HG02571 (cell line): Measurements from ENCODE around the gene MYO7A.

Experiments
- ATAC-seq: cut with Tn5 transposase; IDR thresholded peaks from one replicate; pipeline ENCODE4 v1.9.1; 2021; ENCODE audit warnings: mild to moderate bottlenecking, moderate library complexity; ENCODE audit not compliant: unreplicated experiment

MYO7A gene

DNA sequence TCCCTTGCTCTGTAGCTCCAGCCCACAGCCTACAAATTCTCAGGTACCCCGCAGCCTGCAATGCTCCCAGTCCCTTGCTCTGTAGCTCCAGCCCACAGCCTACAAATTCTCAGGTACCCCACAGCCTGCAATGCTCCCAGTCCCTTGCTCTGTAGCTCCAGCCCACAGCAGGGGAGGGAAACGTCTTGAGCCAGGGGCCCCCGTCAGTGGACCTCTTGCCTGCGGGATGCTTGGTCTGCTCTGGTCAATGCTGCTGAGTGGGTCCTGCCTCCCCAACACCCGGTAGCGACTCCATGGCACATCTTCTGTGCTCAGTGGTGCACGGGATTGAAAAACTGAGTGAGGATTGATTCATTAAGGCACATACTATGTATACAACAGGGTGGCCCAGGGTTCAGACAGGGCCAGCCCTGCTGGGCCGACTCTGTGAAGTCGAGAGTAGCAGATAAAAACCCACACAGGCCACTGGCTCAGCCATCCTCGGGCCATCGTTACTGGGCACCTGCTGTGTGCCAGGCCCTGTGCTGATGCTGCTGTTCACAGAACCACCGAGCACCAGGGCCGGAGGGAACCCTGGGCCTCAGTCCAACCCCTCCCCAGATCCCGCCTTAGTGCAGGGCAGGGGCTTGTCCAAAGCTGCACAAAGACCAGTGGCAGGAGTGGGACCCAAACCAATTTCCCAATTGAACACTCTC is 69.7 kb downstream of the MYO7A start:
- ATAC-seq: no peak

DNA sequence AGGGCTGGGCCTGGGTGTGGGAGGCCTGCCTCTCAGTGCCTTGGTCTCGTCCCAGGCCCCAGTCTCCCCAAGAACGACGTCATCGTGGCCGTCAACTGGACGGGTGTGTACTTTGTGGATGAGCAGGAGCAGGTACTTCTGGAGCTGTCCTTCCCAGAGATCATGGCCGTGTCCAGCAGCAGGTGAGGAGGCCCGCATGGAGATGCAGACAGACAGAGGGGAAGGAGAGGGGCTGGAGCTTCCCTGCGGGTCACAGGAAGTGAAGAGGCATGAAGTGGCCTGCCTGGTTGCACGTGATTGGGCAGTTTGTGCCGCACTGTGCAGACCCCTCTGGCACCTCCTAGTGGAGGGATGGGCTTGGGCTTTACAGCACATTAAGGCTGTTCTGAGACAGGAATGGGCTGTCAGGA is 70.4 kb downstream of the MYO7A start:
- no peak for ATAC-seq

- no peak for ATAC-seq
Measured at GRCh38 chr11:77199137-77199745, 71.2 kb downstream of the MYO7A start.

- no peak for ATAC-seq
Measured at GRCh38 chr11:77200351-77201268, 72.6 kb downstream of the MYO7A start.

DNA sequence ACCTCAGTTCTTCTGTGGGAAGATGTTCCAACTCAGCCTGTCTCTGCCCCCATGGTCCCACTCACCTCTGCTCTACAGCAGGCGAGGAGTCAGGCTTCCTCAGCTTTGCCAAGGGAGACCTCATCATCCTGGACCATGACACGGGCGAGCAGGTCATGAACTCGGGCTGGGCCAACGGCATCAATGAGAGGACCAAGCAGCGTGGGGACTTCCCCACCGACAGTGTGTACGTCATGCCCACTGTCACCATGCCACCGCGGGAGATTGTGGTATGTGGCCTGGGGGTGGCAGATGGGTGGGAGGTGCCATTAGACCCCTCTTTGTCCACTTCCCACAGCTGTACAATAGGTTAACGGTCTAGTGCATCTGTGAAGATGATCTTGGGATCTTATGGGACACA is 73.3 kb downstream of the MYO7A start:
- no peak for ATAC-seq

DNA sequence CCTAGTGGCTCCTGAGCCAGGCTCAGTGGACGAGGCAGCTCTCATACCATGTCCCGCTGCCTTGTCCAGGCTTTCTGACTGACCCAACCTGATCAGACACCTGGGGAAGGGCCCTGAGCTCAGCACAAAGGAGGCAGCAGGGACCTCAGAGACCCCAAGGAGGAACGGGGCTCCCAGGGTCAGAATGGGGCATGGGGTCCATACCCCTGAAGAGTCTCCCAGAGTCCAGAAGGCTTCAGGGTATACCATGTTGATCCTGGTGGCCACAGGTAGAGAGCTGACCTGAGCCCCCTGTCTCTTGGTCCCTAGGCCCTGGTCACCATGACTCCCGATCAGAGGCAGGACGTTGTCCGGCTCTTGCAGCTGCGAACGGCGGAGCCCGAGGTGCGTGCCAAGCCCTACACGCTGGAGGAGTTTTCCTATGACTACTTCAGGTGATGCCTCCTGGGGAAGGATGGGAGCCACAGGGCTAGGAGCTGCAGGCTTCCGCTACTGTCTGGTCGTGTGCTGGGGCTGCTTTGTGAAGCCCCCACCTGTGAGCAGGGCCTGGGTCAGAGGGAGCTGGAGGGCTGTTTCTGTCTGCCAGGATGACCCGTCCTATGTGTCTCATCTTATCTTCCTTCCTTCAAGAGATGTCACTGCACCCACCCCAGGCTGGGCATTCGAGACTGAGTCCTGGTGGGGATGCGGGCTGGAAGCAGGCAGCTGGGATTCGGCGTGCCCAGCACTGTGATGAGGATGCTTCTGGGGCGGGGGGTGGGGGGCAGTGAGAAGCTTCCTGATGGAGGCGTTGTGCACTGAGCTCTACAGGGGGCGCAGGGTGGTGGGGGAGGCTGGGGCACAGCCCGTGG is 74.2 kb downstream of the MYO7A start:
- no peak for ATAC-seq

GRCh38 chr11:77202941-77203900 is 75.2 kb downstream of the MYO7A start:
- no peak for ATAC-seq

DNA sequence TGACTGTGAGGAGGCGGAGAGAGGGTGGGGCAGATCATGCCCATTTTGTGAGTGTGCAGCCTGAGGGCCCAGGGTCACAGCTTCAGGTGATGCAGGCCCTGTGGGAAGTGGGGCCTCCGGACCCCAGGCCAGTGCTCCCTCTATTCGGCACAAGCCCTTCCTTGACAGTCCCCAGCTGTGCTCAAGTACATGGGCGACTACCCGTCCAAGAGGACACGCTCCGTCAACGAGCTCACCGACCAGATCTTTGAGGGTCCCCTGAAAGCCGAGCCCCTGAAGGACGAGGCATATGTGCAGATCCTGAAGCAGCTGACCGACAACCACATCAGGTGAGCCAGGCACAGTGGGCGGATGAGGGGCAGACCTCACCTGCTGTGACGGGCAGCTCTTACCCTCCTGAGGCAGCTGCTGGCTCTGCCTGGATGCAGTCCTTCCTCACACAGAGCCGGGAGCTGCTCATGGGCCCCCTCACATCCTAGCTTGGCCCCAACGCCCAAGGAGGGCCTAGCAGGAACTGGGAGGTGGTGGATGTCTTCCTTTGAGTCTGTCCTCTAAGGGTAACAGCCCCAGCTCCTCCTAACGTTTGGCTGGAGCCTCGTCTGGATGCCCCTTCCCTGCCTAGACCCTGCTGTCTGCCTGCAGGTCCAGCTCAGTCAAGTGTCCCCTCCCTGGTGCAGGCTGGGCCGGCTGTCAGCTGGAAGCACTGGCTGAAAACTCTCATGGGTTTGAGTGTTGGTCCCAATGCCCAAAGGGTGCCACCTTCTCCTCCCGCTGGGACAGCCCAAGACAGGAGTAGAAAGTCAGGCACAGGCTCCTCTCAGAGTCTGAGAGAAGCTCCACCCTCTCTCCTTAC is 76.1 kb downstream of the MYO7A start:
- no peak for ATAC-seq

DNA sequence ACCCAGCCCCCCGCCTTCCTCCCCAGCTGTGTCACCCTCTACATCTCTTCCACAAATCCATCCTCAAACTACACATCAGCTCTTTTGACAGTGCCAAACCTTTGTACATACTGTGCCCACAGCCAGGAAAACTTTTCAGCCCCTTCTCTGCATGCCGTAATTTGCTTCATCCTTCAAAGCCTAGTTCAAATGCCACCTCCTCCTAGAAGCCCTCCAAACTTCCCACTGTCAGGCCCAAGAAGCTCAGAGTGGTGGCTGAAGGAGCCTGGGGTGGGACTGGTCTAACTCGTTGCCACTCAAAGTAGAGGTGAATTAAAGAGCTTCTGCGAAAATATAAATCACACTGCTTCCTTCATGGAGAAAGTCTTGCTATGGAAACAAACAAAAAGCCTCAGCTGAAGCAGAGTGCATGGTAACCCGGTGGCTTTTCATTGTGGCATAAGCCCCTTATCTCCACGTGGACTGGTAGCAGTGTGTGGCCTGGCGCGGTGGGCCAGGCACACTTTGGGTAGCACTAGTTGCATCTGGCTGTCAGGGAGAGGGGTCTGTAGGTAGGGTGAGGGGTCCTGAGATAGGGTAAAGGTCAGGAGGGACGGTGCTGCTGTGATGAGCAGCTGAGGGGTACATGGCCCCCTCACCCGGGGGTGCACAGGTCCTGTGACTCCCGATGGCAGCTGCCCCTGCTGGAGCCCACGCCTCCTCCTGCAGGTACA is 76.9 kb downstream of the MYO7A start:
- no peak for ATAC-seq

- no peak for ATAC-seq
Measured at GRCh38 chr11:77205467-77206263, 77.6 kb downstream of the MYO7A start.

DNA sequence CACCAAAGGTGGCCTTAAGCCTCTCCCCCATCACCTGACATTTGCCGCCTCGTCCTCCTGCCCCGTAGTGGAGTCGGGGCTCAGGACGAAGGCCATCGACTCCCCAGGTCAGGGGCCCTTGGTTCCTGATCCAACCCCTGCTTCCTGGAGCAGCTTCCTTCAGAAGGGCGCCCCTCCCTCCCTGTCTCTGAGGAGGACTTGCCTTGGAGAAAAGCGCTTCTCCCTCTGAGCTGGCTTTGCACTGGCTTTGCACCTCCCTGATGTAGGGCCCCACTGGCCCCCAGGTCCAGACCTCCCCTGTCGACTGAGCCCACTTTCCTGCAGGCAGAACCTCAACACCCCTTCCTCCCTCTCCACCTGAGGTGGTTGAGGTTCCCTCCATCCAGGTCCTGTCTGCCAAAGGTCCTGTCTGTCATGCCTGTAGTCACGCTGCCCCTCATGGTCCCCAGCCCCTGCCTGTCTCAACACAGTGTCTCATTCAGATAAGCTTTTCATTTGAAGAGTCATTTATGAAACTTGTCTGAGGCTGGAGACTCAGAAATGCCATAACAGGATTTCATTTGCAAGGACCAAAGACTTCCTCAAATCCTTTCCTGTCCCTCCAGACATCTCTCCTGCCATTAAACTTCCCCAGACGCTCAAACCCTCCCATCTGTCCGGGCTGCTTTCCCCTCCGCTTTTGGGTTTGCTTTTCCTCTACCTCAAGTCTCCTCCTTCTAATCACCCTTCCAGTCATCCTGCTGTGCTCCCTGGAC is 78.4 kb downstream of the MYO7A start:
- ATAC-seq: no peak

DNA sequence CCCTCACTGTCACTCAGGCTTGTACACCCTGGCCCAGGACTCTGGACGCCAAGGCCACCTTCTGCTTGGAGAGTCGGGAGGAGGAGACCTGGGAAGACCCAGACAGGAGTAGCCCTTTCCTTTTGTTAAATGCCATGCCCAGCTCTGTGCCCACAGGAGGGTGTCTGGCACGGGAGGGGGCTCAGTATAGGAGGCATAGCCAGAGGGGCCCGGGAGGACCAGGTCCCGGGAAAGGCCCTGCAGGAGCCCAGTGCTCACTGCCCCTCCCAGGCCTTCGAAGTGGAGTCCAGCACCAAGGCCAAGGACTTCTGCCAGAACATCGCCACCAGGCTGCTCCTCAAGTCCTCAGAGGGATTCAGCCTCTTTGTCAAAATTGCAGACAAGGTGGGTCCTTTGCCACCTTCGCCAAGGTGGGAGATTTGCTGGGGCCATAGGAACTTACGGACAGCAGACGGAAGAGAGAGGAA is 79.0 kb downstream of the MYO7A start:
- ATAC-seq: no peak

GRCh38 chr11:77207618-77208313 is 79.7 kb downstream of the MYO7A start:
- ATAC-seq: no peak

GRCh38 chr11:77208535-77208934 is 80.5 kb downstream of the MYO7A start:
- ATAC-seq: no peak

DNA sequence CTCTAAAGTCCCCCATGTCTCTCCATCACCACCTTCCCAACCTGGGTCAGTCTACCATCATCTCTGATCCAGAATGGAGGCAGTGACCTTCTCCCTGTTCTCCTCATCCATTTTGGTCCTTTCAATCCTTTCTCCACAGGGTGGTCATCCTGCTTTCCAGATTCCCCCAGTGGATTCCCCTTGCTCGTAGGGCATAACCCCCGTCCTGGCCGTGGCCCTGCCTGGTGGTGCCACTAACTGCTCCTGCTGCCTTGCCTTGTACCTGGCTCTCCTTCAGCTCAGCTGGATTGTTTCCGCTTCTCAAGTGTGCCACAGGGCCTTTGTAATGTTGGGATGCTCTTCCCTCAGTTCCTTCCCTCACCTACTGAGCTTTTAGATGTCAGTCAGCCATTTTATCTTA is 81.6 kb downstream of the MYO7A start:
- no peak for ATAC-seq

GRCh38 chr11:77211040-77211451 is 83.0 kb downstream of the MYO7A start:
- ATAC-seq: no peak
